ENCODE data around the gene VAMP7. TPM values are rescaled to one million over a fixed set of nuclear protein-coding genes. Genes with fewer than 3 reads are reported as not detected.
"Not testable (repeated sequence)": the region's sequence is repeated elsewhere in the genome, so short reads cannot be mapped to it uniquely, and the experiment has no call there.

The VAMP7 gene
- total and polyA plus RNA-seq, 9 of the 15 experiments (the other 6 are each of a cell fraction or from before 2014, with no cell fraction given) = 38.4 to 100 (median 67.7) TPM

- in situ Hi-C loops (cut with MboI) (no loop called here), intact Hi-C loops (cut with micrococcal nuclease) (no loop called here)
- ATAC-seq (no peak), FAIRE-seq (no peak), DNase-seq (ENCODE audit: extremely low read depth in 1 of 4, low spot score in 3 of 4) (no peak)
- POLR2A ChIA-PET = no interaction called here
- Histone ChIP-seq H3K4me3 (no peak overlapping the region), H3K9me3 (replicated peaks; ENCODE audit: control insufficient read depth, insufficient read depth, low read depth, low read length) (no peaks in the 10 kb centered on the region; the same call in 1 of the 2 replicates), H3K9me1 (ENCODE audit: control insufficient read depth, insufficient read depth, low read length) (no peaks in the 10 kb centered on the region), H3K27ac (ENCODE audit: extremely low read depth, low read depth, low read length) (no peak overlapping the region), H4K20me1 (replicated peaks; ENCODE audit: control insufficient read depth, insufficient read depth, low read length) (no peaks in the 10 kb centered on the region), H3K27me3 (ENCODE audit: control insufficient read depth in 2 of 2, insufficient read depth in 2 of 2, low read length in 2 of 2) (no peaks in the 10 kb centered on the region), H2AFZ (ENCODE audit: low read depth, low read length) (no peak overlapping the region), H3K4me2 (ENCODE audit: insufficient read depth, low read length) (no peak overlapping the region), H3K36me3 (ENCODE audit: control insufficient read depth, insufficient read depth, low read length) (no peaks in the 10 kb centered on the region), H3K9ac (ENCODE audit: insufficient read depth in 1 of 2, low read depth in 2 of 2, low read length in 2 of 2) (no peak overlapping the region), H3K79me2 (ENCODE audit: control insufficient read depth, insufficient read depth, low read length) (no peaks in the 10 kb centered on the region), H3K4me1 (replicated peaks in 1 of 2; ENCODE audit: control insufficient read depth in 2 of 2, insufficient read depth in 2 of 2, low read length in 2 of 2) (no peaks in the 10 kb centered on the region; a peak in 1 of 5 replicates)
- 13% methylated on average over 2 of the region's 2 CpGs for WGBS (ENCODE audit: insufficient coverage, low coverage, missing lambda C conversion rate)
- BruUV-seq (replicated peaks) = no TSS peak
- CTCF ChIA-PET (ENCODE audit: low intra/inter-chr PET ratio) = no interaction called here
- TF ChIP-seq ZBED1 (IDR thresholded peaks at IDR 0.05) (no peak), ARHGAP35 (IDR thresholded peaks at IDR 0.05; ENCODE audit: partially characterized antibody) (no peak), ZNF224 (CRISPR knock-in tag; IDR thresholded peaks at IDR 0.05) (no peak), GMEB1 (CRISPR knock-in tag; IDR thresholded peaks at IDR 0.05) (no peak), NCOA4 (IDR thresholded peaks at IDR 0.05; ENCODE audit: partially characterized antibody) (no peak), TFAM (CRISPR knock-in tag; conservative IDR thresholded peaks at IDR 0.05) (no peak), CREB1 (IDR thresholded peaks at IDR 0.05) (no peak), CREB1 (CRISPR knock-in tag; IDR thresholded peaks at IDR 0.05) (no peak), FOXP1 (CRISPR knock-in tag; IDR thresholded peaks at IDR 0.05) (no peak), ZBTB34 (CRISPR knock-in tag; IDR thresholded peaks at IDR 0.05) (no peak), NCOA1 (IDR thresholded peaks at IDR 0.05; ENCODE audit: low read depth) (no peak), FUS (optimal IDR thresholded peaks at IDR 0.05; ENCODE audit: low read depth, low read length) (no peak), MXI1 (IDR thresholded peaks at IDR 0.05; ENCODE audit: low read depth, low read length) (no peak)
These were observed 104.1 kb downstream of the VAMP7 start for GRCh38 chrX:155985208-155985607.

GRCh38 chrX:155986995-155987394 lies 105.8 kb downstream of the VAMP7 start:
- H3K4me3 ChIP-seq; DNase-seq (ENCODE audit: extremely low read depth in 1 of 4, low spot score in 3 of 4); H3K79me2 ChIP-seq (ENCODE audit: control insufficient read depth, insufficient read depth, low read length); H3K36me3 ChIP-seq (ENCODE audit: control insufficient read depth, insufficient read depth, low read length); H2AFZ ChIP-seq (ENCODE audit: low read depth, low read length); FAIRE-seq; H4K20me1 ChIP-seq (replicated peaks; ENCODE audit: control insufficient read depth, insufficient read depth, low read length); intact Hi-C loops (cut with micrococcal nuclease); H3K9ac ChIP-seq (ENCODE audit: insufficient read depth in 1 of 2, low read depth in 2 of 2, low read length in 2 of 2); H3K4me1 ChIP-seq (replicated peaks in 1 of 2; ENCODE audit: control insufficient read depth in 2 of 2, insufficient read depth in 2 of 2, low read length in 2 of 2); CTCF ChIA-PET (ENCODE audit: low intra/inter-chr PET ratio); H3K27ac ChIP-seq (ENCODE audit: extremely low read depth, low read depth, low read length); H3K9me1 ChIP-seq (ENCODE audit: control insufficient read depth, insufficient read depth, low read length); H3K27me3 ChIP-seq (ENCODE audit: control insufficient read depth in 2 of 2, insufficient read depth in 2 of 2, low read length in 2 of 2); in situ Hi-C loops (cut with MboI); H3K9me3 ChIP-seq (replicated peaks; ENCODE audit: control insufficient read depth, insufficient read depth, low read depth, low read length); POLR2A ChIA-PET; H3K4me2 ChIP-seq (ENCODE audit: insufficient read depth, low read length); BruUV-seq (replicated peaks); ATAC-seq: not testable (repeated sequence)
- WGBS (ENCODE audit: insufficient coverage, low coverage, missing lambda C conversion rate) = 0% methylated on average over 1 of the region's 2 CpGs
